HepG2 (cell line): ENCODE results near the gene MRPL18. TPM values are rescaled to one million over a fixed set of nuclear protein-coding genes. Genes with fewer than 3 reads are reported as not detected.

Experiments used
- AGO1 ChIP-seq: fragments of 200-400 bp; formaldehyde crosslinking; IDR thresholded peaks from 2 replicates; pipeline ENCODE4 v1.6.1; 2017; ENCODE audit warnings: mild to moderate bottlenecking, low read depth, low read length, moderate library complexity; ENCODE audit not compliant: poor library complexity, severe bottlenecking
- ELF4 ChIP-seq: sonication (generic); formaldehyde crosslinking; IDR thresholded peaks from 2 replicates; pipeline ENCODE4 v1.5.0; 2020; ENCODE audit warnings: missing genetic modification reagents, mild to moderate bottlenecking, moderate library complexity, borderline replicate concordance
- FLYWCH1 ChIP-seq: sonication (generic); formaldehyde crosslinking; IDR thresholded peaks from 2 replicates; pipeline ENCODE4 v1.8.1; 2023; ENCODE audit warnings: mild to moderate bottlenecking, missing genetic modification reagents
- HDAC2 ChIP-seq: sonication (generic); formaldehyde crosslinking; IDR thresholded peaks from 2 replicates; pipeline ENCODE4 v1.4.0; 2020; ENCODE audit warnings: missing genetic modification reagents
- HNRNPH1 ChIP-seq: fragments of 200-400 bp; formaldehyde crosslinking; optimal IDR thresholded peaks from 2 replicates; pipeline ENCODE3; 2017; ENCODE audit warnings: mild to moderate bottlenecking, low read depth, low read length
- MAFG ChIP-seq: sonication (generic); formaldehyde crosslinking; IDR thresholded peaks from 2 replicates; pipeline ENCODE4 v1.5.1; 2020; ENCODE audit warnings: mild to moderate bottlenecking, missing genetic modification reagents
- POLR2AphosphoS5 ChIP-seq: IDR thresholded peaks from 2 replicates; pipeline ENCODE4 v1.6.1; 2012; ENCODE audit warnings: low read depth, low read length
- ZBTB8A ChIP-seq: sonication (generic); formaldehyde crosslinking; IDR thresholded peaks from 2 replicates; pipeline ENCODE4 v1.4.0; 2020; ENCODE audit warnings: mild to moderate bottlenecking, low read depth, missing genetic modification reagents, borderline replicate concordance
- ZNF343 ChIP-seq: sonication (generic); formaldehyde crosslinking; IDR thresholded peaks from 2 replicates; pipeline ENCODE4 v1.4.0; 2020; ENCODE audit warnings: mild to moderate bottlenecking, missing genetic modification reagents
- ZNF563 ChIP-seq: sonication (generic); formaldehyde crosslinking; IDR thresholded peaks from 2 replicates; pipeline ENCODE4 v1.8.0; 2022; ENCODE audit warnings: mild to moderate bottlenecking, moderate library complexity, missing genetic modification reagents
- ZNF768 ChIP-seq: sonication (generic); formaldehyde crosslinking; IDR thresholded peaks from 2 replicates; pipeline ENCODE4 v1.4.0; 2020; ENCODE audit warnings: missing genetic modification reagents
- ZSCAN25 ChIP-seq: sonication (generic); formaldehyde crosslinking; IDR thresholded peaks from 2 replicates; pipeline ENCODE4 v1.8.0; 2022; ENCODE audit warnings: mild to moderate bottlenecking, missing genetic modification reagents
- polyA plus RNA-seq, 8 experiments: library from polyadenylated mRNA; depleted of rRNA in 3 of 8; stranded (reverse) in 7 of 8; unstranded in 1 of 8; fragments of >200 nt; fragmentation: Illumina TruSeq in 4 of 8; extraction: Trizol in 4 of 8; gene quantifications; 2 replicates each; pipeline versions ENCODE4 v1.2.1 to v1.2.3, GENCODE V29; 2011 to 2016; ENCODE audit warnings: low read depth in 4 of 8, missing spikeins in 1 of 8, mixed read lengths in 1 of 8; ENCODE audit not compliant: insufficient read depth in 1 of 8
- total RNA-seq, 5 experiments: library from RNA; depleted of rRNA; stranded (reverse); fragments of >200 nt; fragmentation: Illumina TruSeq; extraction: Trizol; gene quantifications; 2 replicates each; pipeline ENCODE4 v1.2.3, GENCODE V29; 2016; ENCODE audit warnings: low read depth in 1 of 5
- TF ChIP-seq, protein P1 (sequence below): sonication (generic); formaldehyde crosslinking; IDR thresholded peaks from 2 replicates; pipeline ENCODE4 v1.8.1; 2023; ENCODE audit warnings: mild to moderate bottlenecking, missing genetic modification reagents
- TF ChIP-seq, protein P2 (sequence below), 2 experiments: sonication (generic) in 1 of 2; formaldehyde crosslinking in 1 of 2; IDR thresholded peaks; 2 replicates each; pipeline versions ENCODE4 v1.4.0 to v1.6.1; 2016 to 2020; ENCODE audit warnings: borderline replicate concordance in 1 of 2, low read depth in 1 of 2, mild to moderate bottlenecking in 1 of 2, missing genetic modification reagents in 1 of 2

Gene MRPL18
- total and polyA plus RNA-seq, 2 of the 13 experiments (the other 11 are each of a cell fraction or from before 2014, with no cell fraction given): 85.6 to 176 TPM

DNA sequence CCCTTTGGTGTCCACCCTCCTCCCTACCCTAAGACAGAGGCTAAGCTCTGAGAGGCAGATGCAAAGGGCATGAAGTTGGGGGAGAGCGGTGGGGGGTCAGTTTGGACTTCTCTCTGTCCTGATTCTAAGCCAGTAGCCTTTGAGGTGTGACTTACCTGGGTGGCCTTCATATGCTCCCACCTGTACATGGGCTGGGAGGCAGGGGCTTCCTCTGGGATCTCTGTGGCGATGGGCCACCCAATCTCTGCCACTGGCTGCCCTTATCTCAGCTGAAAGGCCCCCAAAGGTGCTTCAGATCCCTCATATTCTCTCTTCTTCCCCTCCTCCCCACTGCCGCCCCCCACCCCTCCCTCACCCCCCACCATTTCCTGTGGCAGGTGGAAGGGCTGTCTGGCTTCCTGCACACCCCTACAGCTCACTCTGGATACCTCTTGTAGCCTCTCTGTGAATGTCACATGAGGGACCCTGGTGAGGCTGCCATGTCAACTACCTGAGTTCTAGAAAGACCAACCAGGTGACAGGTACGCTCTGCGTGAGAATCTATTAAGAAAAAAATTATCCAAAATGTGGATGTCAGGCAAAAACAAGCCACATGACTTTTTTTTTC is 43.8 kb downstream of the MRPL18 start (continued):
- TF ChIP-seq, protein P1, sequence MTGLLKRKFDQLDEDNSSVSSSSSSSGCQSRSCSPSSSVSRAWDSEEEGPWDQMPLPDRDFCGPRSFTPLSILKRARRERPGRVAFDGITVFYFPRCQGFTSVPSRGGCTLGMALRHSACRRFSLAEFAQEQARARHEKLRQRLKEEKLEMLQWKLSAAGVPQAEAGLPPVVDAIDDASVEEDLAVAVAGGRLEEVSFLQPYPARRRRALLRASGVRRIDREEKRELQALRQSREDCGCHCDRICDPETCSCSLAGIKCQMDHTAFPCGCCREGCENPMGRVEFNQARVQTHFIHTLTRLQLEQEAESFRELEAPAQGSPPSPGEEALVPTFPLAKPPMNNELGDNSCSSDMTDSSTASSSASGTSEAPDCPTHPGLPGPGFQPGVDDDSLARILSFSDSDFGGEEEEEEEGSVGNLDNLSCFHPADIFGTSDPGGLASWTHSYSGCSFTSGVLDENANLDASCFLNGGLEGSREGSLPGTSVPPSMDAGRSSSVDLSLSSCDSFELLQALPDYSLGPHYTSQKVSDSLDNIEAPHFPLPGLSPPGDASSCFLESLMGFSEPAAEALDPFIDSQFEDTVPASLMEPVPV: no peak
- no peak for TF ChIP-seq HDAC2 (CRISPR knock-in tag)
- TF ChIP-seq ZSCAN25: no peak
- no peak for TF ChIP-seq ZNF768
- no peak for TF ChIP-seq POLR2AphosphoS5
- no peak for TF ChIP-seq MAFG
- TF ChIP-seq FLYWCH1 (CRISPR knock-in tag): no peak
- no peak for TF ChIP-seq ELF4 (CRISPR knock-in tag)
- TF ChIP-seq, protein P2, sequence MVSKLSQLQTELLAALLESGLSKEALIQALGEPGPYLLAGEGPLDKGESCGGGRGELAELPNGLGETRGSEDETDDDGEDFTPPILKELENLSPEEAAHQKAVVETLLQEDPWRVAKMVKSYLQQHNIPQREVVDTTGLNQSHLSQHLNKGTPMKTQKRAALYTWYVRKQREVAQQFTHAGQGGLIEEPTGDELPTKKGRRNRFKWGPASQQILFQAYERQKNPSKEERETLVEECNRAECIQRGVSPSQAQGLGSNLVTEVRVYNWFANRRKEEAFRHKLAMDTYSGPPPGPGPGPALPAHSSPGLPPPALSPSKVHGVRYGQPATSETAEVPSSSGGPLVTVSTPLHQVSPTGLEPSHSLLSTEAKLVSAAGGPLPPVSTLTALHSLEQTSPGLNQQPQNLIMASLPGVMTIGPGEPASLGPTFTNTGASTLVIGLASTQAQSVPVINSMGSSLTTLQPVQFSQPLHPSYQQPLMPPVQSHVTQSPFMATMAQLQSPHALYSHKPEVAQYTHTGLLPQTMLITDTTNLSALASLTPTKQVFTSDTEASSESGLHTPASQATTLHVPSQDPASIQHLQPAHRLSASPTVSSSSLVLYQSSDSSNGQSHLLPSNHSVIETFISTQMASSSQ (IDR thresholded peaks at IDR 0.05; ENCODE audit: low read depth): no peak
- TF ChIP-seq, protein P2 (CRISPR knock-in tag; IDR thresholded peaks at IDR 0.05; ENCODE audit: borderline replicate concordance): no peak
- no peak for TF ChIP-seq ZBTB8A (CRISPR knock-in tag)
- no peak for TF ChIP-seq HNRNPH1
- TF ChIP-seq ZNF563 (CRISPR knock-in tag): no peak
- TF ChIP-seq AGO1: no peak
- TF ChIP-seq ZNF343 (CRISPR knock-in tag): no peak
